GM18907 (cell line): ENCODE measurements around the gene C18orf63.

ENCODE experiments used
- ATAC-seq: cut with Tn5 transposase; IDR thresholded peaks from one replicate; pipeline ENCODE4 v1.9.1; 2021; ENCODE audit warnings: mild to moderate bottlenecking, moderate library complexity; ENCODE audit not compliant: unreplicated experiment

The C18orf63 gene

DNA sequence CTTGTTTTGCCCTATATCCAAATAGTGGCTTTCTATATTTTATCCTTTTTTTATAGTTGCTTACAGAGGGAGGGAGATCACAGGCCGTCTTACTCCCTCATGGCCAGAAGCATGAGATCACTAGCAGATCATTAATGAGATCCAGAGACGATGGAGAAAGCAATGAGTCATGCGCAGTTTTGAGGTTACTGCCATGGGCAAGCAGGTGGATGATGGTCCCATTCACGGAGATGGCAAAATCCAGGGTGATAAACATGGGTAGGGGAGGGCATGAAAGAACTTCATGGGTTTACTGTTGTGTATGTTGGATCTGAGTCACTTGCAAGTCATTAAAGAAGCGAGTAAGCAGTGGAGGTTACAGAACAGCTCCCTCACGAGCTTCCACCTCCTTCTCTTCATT lies 60.4 kb downstream of the C18orf63 start:
- no peak for ATAC-seq

DNA sequence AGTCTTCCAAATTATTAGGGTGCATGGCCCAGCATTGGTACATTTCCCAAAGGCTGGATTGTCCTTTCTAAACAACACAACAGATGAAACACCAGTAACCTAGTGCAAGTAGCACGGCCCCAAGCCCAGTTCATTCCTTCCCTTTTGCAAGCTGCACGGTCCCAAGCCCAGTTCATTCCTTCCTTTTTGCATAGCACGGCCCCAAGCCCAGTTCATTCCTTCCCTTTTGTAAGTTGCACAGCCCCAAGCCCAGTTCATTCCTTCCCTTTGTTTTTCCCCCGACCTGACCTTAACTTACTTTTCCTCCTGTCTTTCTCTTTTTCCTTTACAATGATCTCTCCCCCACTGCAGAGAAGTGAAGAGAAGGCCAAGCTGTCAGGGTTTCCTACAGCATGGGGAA lies 60.9 kb downstream of the C18orf63 start:
- no peak for ATAC-seq

- ATAC-seq: no peak
Observed at GRCh38 chr18:74377776-74378175, 62.1 kb downstream of the C18orf63 start.

- peak; percentile 57 for ATAC-seq
Observed at GRCh38 chr18:74378179-74378682, 62.6 kb downstream of the C18orf63 start.

DNA sequence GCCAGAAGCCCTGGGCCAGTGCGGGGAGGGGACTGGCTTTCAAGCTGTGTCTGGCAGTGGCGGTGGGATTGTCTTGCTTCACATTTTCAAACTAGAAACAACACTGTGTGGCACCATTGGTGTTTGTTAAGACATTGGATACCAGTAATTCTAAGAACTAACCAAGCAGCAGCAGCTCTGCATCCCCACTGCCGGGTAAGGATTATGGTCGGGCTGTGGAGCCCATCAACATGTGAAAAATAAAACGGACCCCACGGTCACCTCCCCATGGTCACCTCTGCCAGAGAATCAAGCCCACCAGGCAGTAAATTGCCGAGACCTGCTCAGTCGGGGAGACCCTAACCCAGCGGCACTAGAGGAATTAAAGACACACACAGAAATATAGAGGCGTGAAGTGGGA lies 65.3 kb downstream of the C18orf63 start:
- ATAC-seq: no peak

DNA sequence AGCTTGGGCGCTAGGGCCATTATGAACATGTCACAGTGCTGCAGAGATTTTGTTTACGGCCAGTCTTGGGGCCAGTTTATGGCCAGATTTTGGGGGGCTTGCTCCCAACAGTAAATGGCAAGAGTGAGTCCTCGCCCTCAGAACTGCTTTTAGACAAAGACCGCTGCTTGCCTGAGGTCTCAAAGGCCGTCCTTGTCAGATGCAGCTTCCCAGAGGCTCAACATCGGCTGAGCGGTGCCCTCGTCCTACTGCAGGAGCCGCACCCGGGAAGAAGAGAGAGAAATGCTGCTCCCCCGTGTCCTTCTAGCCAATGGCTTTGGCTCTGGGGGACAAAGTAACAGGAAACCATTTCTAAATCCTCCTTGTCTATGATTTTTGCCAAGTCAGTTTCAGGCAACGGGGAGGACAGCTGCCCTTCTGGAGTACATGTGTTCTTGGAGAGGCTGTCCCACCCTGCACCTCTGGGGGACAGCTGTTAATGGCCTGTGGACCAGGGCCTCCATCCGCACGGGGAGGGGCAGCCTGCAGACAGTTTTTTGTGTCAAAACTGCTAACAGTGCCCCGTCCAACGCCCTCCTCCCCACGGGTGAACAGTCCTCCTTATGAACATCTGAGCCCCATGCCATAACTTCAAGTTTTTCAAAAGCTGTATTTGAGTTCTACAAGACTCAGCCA lies 66.1 kb downstream of the C18orf63 start:
- no peak for ATAC-seq

DNA sequence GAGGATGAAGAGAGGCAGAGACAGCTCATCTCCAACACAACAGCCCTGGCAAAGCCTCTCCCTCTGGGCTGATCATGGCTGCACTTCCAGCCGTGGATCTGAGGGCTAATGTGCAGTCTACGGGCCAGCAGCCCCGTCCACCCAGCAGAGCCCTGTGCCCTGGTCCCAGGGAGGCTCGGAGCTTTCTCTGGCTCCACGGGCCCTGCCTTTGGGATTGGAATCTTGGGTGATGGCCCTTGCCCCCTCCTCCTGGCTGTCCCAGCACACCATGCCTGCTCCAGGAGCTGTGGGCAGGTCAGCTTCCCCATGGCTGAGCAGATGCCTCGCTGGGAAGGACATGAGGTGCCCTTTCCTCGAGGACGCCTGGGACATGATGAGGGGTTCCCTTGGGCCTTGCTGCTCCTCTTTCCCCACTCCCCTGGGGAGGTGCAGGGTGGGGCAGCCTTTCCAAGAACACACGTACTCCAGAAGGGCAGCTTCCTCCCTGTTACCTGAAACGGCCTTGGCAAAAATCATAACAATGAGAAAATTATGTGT lies 66.9 kb downstream of the C18orf63 start:
- no peak for ATAC-seq

- no peak for ATAC-seq
Observed at GRCh38 chr18:74387383-74387782, 71.7 kb downstream of the C18orf63 start.

- ATAC-seq: no peak
Observed at GRCh38 chr18:74388227-74388626, 72.6 kb downstream of the C18orf63 start.

- ATAC-seq: no peak
Observed at GRCh38 chr18:74389171-74389927, 73.7 kb downstream of the C18orf63 start.

DNA sequence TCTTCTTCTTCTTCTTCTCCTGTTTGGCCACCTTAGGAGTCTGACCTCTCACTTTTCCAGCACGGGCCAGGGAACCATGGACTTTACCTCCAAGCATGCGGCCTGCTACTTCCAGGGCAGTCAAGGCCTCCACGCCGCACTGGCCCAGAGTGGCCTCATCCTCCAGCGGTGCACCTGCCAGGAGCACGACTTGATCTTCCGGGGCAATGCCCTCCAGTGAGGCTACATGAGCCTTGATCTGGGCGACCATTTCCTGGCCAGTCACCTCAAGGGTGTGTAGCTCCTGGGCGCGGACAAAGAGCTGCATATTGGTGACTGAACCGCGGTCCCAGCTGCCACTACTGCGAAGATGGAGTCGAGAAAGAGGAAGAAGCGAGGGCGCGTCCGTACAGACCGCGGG lies 74.4 kb downstream of the C18orf63 start:
- no peak for ATAC-seq

DNA sequence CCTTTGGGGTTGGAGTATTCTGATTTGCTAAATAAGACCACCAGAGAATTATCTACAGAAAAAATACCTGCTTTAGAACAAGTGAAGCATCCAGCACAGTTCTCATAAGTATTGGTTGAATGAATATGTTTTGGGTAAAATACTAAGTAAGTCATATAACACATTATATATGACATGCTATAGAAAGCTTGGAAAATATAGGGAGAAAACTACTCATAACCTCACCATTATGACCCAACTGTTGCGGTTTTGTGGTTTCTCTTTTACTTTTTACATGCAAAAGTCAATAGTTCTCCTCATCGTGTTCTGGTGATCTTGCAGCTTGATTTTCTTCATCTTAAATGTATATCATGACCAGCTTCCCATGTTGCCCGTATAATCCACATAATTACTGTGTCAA lies 75.3 kb downstream of the C18orf63 start:
- no peak for ATAC-seq

DNA sequence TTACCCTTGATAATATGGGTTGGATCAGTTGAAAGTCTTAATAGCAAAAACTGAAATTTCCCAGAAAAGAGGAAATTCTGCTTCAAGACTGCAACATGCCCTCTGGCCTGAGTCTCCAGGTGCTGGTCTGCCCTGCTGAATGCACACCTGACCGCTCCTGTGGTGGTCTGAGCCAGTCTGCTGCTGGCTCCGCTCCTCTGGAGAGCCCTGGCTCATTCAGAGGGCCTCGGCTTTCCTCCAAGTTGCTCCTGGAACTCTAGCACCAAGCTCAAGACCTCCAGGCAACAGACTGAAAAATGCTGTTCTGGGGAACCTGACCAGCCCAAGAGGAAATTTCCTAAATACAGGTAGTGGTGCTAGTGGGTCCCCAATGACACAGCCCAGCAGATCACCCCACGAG lies 76.7 kb downstream of the C18orf63 start:
- ATAC-seq: no peak

- no peak for ATAC-seq
Observed at GRCh38 chr18:74395006-74395405, 79.4 kb downstream of the C18orf63 start.

DNA sequence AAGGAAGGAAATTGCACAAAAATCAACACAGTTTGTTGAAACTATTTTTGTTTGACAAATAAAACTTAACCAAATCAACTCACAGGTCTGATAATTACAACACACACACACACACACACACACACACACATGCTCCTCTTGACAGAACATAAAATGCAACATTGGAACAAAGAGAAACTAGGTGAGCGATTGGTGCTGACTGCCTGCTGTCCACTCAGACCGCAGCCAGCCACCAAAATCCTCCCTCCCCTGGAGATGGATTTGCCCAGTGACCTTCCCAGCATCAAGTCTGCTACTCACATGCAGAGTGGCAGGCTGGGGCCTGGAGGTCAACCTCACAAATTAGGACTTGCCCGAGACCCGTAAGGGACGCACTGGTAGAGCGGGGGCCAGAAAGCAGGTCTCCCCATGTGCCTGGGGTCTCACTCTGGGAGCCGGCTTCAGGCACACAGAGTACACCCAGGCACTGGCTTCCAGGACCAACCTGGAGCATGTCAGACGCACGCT lies 80.1 kb downstream of the C18orf63 start:
- ATAC-seq: no peak

- no peak for ATAC-seq
Observed at GRCh38 chr18:74396171-74397169, 80.8 kb downstream of the C18orf63 start.

DNA sequence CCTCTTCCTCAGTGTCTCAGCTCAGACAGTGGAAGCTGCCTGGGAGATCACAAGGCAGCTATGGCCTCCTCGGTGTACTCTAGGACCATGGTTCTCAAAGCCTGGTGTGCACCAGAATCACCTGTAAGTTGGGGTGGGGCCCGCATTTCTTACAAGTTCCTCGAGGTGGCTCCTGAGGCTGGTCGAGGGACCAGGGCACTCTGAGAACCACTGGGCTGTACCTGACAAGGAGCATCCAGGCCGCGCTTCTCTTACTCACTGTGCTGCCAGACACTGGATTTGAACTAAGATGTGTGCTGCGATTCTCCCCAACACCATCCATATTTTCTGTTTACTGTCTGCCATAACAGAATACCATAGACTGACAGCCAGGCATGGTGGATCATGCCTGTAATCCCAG lies 81.9 kb downstream of the C18orf63 start:
- ATAC-seq: no peak

- ATAC-seq: no peak
Observed at GRCh38 chr18:74399091-74399887, 83.7 kb downstream of the C18orf63 start.

DNA sequence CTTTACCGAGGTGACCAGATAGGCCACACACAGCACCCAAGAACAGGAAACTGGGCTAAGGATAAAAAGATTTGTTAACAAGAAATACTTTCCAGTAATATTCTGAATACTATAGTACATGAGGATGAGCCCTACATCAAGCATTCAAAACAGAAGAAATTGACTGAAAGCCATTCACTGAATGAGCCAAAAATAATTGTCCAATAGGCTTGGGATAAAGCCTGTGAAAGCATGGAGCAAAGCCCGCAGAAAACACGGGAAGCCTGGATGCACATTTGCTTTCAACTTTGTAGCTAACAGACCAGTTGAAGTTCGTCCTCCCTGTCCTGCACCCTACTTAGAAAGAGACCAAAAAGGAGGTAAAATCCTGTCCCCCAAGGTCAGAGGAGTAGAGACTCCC lies 85.2 kb downstream of the C18orf63 start:
- ATAC-seq: no peak
